Measurements from ENCODE around the gene PRDM5.

DNA sequence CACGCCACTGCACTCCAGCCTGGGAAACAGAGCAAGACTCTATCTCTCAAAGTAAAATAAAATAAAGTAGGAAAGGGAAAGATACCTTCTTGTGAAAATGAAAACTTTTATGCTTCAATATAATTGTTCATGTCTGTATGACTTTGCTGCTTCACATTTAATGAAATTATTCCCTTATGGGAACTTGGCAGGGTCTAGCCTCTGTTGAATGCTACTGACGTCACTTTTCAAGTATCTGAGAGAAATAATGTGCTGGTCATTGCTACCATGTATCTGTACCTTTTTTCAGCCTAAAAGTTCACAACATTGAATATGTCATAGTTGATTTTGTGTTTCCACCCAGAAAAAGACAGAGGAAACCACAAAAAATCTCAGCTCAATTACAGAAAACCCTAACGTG, 65.2 kb downstream of the PRDM5 start:
- TF ChIP-seq POLR2A (IDR thresholded peaks at IDR 0.05; ENCODE audit: low read length) (no peak), GATA1 (IDR thresholded peaks at IDR 0.05; ENCODE audit: low read depth, low read length) (no peak)

Measured in erythroblast (primary cell).